Glutamatergic neuron (in vitro differentiated cells): Measurements from ENCODE around the gene IDI2. TPM values are rescaled to one million over a fixed set of nuclear protein-coding genes. Genes with fewer than 3 reads are reported as not detected.

Experiments
- DNase-seq: peaks from one replicate; pipeline ENCODE4 v3.0.0; 2022
- H3K27ac Mint-ChIP-seq: one replicate; pipeline ENCODE4 v1.8.0; 2020; ENCODE audit warnings: mild to moderate bottlenecking, mixed read lengths, inconsistent platforms; ENCODE audit not compliant: unreplicated experiment
- H3K27me3 Mint-ChIP-seq: one replicate; pipeline ENCODE4 v1.8.0; 2020; ENCODE audit warnings: mild to moderate bottlenecking, moderate library complexity, mixed read lengths, inconsistent platforms; ENCODE audit not compliant: unreplicated experiment
- H3K36me3 Mint-ChIP-seq: one replicate; pipeline ENCODE4 v1.8.0; 2020; ENCODE audit warnings: mild to moderate bottlenecking, mixed read lengths, inconsistent platforms; ENCODE audit not compliant: unreplicated experiment
- H3K4me1 Mint-ChIP-seq: one replicate; pipeline ENCODE4 v1.8.0; 2020; ENCODE audit warnings: mild to moderate bottlenecking, low read depth, mixed read lengths, inconsistent platforms; ENCODE audit not compliant: unreplicated experiment
- H3K4me3 Mint-ChIP-seq: one replicate; pipeline ENCODE4 v1.8.0; 2020; ENCODE audit warnings: mild to moderate bottlenecking, mixed read lengths, inconsistent platforms; ENCODE audit not compliant: unreplicated experiment
- H3K9me3 Mint-ChIP-seq: one replicate; pipeline ENCODE4 v1.8.0; 2020; ENCODE audit warnings: mild to moderate bottlenecking, moderate library complexity, mixed read lengths, inconsistent platforms; ENCODE audit not compliant: unreplicated experiment
- CTCF ChIP-seq: fragments of 200-600 bp; sonication (generic); IDR thresholded peaks from one replicate; pipeline ENCODE4 v1.5.0; 2021; ENCODE audit not compliant: partially characterized antibody, unreplicated experiment
- long read RNA-seq: library from polyadenylated mRNA; unstranded; transcript quantifications from one replicate; pipeline ENCODE4 v2.0.0, GENCODE V29; 2020; ENCODE audit not compliant: unreplicated experiment
- total RNA-seq: library from RNA; stranded (reverse); fragmentation: NEBNext Ultra II Directional; extraction: Animal tissue kit (Norgen Biotek cat#: 25700); gene quantifications from one replicate; pipeline ENCODE4 v1.2.1, GENCODE V29; 2021; ENCODE audit not compliant: unreplicated experiment

The IDI2 gene
- total RNA-seq, result not detected
- long read RNA-seq, result 0 reads

DNA sequence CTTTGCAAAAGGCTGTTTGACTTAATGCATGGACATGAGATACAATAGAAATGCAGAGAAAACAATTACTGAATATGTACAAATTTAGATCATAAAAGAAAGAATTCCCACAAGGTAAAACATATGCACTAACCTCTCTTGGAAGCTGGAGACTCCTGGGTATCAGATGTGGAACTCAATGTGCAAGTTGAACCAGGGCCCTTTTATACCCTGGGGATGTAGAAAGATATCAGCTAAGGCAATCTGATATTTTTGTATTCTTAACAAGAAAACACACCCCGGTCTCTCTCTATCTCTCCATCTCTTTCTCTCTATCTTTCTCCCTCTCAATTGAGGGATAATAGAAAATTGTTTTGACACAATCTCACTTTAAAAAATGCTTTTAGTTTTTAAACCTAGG lies at the start of gene IDI2:
TSS of gene IDI2 (minus strand) at position 177 of the 400 bp plus-strand sequence. CDS start 1,136 bp downstream, outside the sequence.
- Mint-ChIP-seq H3K4me1 (no peaks in the 10 kb centered on the region), H3K4me3 (no peak within 1 kb of the TSS), H3K27ac (no peak within 1 kb of the TSS), H3K27me3 (no peaks in the 10 kb centered on the region), H3K9me3 (peaks cover 1% of the 10 kb centered on the region), H3K36me3 (peaks cover 4% of the 10 kb centered on the region)
- no peak for TF ChIP-seq CTCF
- no peak for DNase-seq

DNA sequence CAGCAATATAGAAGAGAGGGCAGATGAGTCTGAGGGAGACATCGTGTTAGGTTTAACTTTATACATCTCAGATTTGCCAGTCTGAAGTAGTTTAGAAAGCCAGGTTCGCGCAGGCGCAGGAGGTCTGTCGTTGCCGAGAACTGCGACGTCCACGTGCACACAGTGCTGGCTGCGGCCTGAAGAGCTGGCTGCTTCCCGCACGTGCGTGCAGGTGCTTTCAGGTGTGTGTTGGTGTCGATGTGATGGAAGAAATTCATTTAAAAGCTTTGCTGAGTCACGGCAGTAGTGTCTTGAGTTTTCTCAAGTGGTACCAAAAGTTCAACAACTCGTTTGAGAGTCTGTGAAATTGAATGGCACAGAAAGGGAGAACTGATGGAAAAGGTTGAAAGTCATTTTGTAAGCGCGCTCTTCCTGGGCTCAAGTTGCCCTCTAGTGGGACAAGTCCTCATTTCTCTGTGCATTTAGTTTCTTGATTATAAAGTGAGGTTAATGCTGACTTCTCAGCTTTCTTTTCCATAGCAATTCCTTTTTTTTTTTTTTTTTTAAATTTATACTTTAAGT lies 49.2 kb upstream of the IDI2 start:
- Mint-ChIP-seq H3K4me1 (peaks cover 14% of the 10 kb centered on the region), H3K27me3 (peaks cover 2% of the 10 kb centered on the region), H3K27ac (peak overlapping the region; percentile 53), H3K36me3 (no peaks in the 10 kb centered on the region), H3K9me3 (no peaks in the 10 kb centered on the region), H3K4me3 (no peak overlapping the region)
- no peak for DNase-seq
- TF ChIP-seq CTCF, result peak; percentile 18

DNA sequence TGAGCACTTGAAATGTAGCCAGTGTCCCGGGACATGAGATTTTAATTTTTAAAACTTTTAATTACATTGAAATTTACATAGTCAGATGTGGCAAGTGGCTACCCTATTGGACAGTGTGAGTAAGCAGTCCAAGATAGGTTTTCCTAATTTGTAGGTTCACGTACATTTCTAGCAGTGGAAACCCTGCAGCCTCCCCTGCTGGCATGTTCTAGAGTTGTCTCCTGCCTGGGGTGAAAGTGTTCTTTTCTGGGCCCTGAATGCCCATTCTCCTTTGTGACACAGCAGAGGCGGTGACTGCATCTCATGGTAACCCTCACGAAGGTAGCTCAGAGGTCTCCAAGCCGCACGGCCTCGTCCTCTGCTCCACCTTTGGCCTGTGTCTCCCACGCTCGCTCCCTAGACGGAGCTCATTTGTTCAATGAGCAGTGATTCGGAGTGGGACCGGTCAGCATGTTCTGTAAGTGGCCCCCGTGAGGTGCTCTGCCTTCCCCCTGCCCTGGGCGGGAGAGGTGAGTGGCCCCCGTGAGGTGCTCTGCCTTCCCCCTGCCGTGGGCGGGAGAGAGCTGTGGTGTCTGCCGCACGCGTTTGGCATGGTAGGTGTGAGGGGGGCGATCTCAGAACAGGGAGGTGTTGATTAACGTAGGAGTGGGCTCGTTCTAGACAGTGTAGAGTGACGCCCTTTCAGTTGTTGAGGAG lies 48.5 kb upstream of the IDI2 start:
- peak overlapping the region; percentile 53 for H3K27ac Mint-ChIP-seq
- H3K9me3 Mint-ChIP-seq, result no peaks in the 10 kb centered on the region
- no peak overlapping the region for H3K4me3 Mint-ChIP-seq
- no peak for TF ChIP-seq CTCF
- H3K27me3 Mint-ChIP-seq, result peaks cover 2% of the 10 kb centered on the region
- no peaks in the 10 kb centered on the region for H3K36me3 Mint-ChIP-seq
- peaks cover 14% of the 10 kb centered on the region for H3K4me1 Mint-ChIP-seq
- no peak for DNase-seq

- Mint-ChIP-seq H3K4me1 (peaks cover 18% of the 10 kb centered on the region), H3K27ac (peak overlapping the region; percentile 14), H3K27me3 (peaks cover 2% of the 10 kb centered on the region), H3K4me3 (peak overlapping the region; percentile 1), H3K36me3 (no peaks in the 10 kb centered on the region), H3K9me3 (no peaks in the 10 kb centered on the region)
- no peak for TF ChIP-seq CTCF
- DNase-seq, result no peak
These were observed 45.3 kb upstream of the IDI2 start for GRCh38 chr10:1070919-1071318.
